GM12865 (cell line): ENCODE measurements around the gene ANXA4.

Experiments
- DNase-seq: peaks from one replicate; pipeline ENCODE4 v3.0.0; 2010; ENCODE audit warnings: low read depth
- H3K4me3 ChIP-seq: 2 replicates; pipeline ENCODE4 v1.5.1; 2011; ENCODE audit warnings: mild to moderate bottlenecking, low read depth, low read length, control low read depth
- TF ChIP-seq, protein P1 (sequence below): IDR thresholded peaks from 2 replicates; pipeline ENCODE4 v1.5.1; 2011; ENCODE audit warnings: low read length, control low read depth, low read depth, inconsistent platforms; ENCODE audit not compliant: insufficient read depth; ENCODE audit errors: missing control alignments

Gene ANXA4

DNA sequence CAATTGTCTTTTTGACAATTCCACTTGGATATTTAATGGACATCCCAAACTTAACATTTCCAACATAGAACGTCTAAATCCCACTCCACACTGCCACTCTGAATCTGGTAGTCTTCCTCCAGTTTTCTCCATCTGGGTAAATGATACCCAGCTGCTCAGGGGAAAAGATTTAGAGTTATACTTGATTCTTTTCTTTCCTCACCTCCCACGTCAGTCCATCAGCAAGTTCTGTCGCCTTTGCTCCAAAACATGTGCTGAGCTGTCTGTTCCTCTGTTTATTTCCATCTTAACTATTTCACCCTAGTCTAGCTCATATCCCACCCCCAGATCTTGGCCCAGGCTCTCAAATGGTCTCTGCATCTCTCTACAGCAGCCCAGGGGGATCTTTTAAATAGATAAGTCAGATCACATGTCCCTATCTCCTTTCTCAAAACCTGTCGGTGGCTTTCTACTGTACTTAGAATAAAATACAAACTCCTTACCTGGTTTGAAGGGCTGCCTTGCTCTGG, 44.2 kb downstream of the ANXA4 start:
- TF ChIP-seq, protein P1, sequence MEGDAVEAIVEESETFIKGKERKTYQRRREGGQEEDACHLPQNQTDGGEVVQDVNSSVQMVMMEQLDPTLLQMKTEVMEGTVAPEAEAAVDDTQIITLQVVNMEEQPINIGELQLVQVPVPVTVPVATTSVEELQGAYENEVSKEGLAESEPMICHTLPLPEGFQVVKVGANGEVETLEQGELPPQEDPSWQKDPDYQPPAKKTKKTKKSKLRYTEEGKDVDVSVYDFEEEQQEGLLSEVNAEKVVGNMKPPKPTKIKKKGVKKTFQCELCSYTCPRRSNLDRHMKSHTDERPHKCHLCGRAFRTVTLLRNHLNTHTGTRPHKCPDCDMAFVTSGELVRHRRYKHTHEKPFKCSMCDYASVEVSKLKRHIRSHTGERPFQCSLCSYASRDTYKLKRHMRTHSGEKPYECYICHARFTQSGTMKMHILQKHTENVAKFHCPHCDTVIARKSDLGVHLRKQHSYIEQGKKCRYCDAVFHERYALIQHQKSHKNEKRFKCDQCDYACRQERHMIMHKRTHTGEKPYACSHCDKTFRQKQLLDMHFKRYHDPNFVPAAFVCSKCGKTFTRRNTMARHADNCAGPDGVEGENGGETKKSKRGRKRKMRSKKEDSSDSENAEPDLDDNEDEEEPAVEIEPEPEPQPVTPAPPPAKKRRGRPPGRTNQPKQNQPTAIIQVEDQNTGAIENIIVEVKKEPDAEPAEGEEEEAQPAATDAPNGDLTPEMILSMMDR = no peak
- no peak for DNase-seq
- no peak overlapping the region for H3K4me3 ChIP-seq

DNA sequence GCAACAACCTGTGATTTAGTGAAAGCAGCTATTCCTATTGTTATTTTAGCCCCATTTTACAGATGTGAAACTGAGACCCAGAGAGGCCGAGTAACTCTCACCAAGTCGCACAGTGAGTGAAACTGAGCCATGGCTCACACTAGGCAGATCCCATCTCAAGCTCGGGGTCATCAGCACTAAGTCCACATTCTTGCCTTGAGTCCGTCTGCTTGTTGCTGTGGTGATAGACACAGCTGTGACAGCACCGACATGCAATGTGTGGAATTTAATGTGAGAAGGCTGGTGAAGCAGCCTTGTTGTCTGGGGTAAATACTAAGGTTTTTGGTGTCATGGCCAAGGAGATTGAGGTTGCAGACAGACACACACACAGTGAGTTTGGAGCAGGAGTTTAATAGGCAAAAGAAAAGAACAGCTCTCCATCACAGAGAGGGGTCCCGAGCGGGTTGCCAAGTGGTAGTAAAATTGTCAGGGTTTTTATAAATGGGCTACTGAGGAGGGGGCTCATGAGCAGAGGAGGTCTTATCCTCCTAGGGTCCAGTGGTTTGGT, 47.3 kb downstream of the ANXA4 start:
- peak overlapping the region; percentile 40 for H3K4me3 ChIP-seq
- DNase-seq = peak; percentile 83
- TF ChIP-seq, protein P1 = no peak

DNA sequence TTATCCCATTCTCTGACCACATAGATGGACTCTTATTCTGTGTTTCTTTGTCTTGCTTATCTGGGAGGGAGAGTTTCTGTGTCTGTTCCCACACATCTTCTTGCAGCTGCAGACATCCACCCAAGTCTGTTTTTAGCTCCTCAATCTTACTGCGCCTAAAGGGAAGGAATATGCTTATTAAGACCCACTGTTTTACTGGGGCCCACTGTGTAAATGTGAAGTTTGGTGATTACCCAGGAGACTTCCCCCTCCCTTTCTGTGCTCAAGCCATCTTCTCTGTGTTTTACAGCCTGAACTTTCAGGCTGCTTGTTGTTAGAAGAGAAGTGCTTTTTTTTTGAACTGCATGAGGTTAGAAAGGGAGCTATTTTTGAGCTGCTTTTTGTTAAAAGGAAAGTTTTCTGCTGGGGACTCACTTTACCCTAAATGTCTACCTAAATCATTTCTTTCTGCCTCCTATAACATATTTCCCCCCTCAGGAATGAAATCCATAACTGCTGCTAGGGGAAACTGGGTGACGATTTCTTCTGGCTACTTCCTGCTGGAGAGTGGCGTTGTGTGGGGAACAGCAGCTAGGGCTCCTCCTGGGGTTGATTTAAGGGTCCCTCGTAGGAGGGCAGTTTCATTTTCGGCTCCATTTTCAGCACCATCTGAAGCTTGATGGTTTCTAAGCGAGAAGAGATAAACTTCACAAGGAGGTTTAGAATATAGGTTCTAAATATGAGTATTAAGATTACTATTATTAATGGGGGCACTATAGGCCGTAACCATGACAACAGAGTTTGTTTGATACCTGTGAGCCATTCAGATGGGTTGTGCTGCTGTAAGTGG, 48.1 kb downstream of the ANXA4 start:
- peak overlapping the region; percentile 40 for H3K4me3 ChIP-seq
- DNase-seq = peak; percentile 74

DNA sequence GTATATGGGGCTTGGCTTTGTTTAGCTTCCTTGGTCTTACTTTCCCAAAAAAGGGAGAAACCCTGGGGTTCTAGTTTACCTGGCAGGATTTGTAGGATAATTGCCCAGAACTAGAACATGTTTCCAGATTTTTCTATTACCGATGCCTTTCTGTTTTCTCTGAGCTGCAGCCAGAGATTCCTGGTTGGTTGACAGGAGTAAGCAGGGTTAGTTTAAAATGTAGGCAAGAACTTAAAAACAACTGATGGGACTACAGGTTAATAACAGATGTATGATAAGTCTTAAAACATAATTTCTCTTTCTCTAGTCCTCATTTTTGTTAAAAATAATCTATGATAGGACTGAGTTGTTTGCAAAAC, 48.6 kb downstream of the ANXA4 start:
- TF ChIP-seq, protein P1 = no peak

More for the DNA sequence above, 48.1 kb downstream of the ANXA4 start:
- TF ChIP-seq, protein P1 = no peak

DNA sequence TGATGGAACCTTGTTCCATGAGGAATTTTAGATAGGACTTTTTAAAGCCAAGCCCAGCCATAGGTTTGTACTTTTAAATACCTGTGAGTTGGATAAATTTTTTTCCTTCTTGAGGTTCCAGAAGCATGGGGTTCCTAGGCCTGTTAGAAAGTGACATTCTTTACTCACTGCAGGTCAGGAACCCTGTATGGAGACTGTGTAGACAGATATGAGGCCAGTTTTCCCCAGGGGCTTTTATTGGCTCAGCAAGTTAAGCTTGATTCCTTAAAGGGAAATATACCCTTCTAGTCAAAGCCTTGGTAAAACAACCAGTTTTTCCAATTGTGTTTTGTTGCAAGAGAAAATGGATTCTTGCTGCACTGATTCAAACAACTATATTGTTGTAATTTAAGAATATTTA, 49.1 kb downstream of the ANXA4 start:
- peak; percentile 12 for DNase-seq
- H3K4me3 ChIP-seq = no peak overlapping the region

More for the DNA sequence above, 48.6 kb downstream of the ANXA4 start:
- H3K4me3 ChIP-seq = peak overlapping the region; percentile 40
- no peak for DNase-seq

DNA sequence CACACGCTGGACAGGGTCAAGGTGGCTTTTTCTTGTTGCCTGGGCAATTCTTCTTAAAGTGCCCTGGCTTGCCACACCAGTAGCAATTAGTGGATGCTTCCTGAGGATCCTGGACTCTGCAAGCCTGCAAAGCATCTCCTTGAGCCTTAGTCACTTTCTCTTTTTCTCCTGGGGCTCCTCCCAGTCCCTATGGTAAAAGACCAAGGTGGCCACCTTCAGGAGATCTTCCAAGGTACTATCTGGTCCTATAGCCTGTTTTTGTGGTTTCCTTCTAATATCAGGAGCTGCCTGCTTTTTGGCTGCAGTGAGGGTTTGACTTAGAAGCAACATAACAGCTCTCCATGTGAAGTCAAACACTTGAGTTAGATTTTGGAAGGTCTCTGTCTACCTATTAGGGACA, 54.2 kb downstream of the ANXA4 start:
- TF ChIP-seq, protein P1 = no peak
- DNase-seq = no peak

More for the DNA sequence above, 49.1 kb downstream of the ANXA4 start:
- TF ChIP-seq, protein P1 = no peak

More for the DNA sequence above, 54.2 kb downstream of the ANXA4 start:
- no peak overlapping the region for H3K4me3 ChIP-seq
